ENCODE results near the gene NPC2.

The NPC2 gene

GRCh38 chr14:74517731-74518130 lies 24.6 kb upstream of the NPC2 start:
- peaks cover 19% of the 10 kb centered on the region for H3K4me1 ChIP-seq (ENCODE audit: control insufficient read depth, low read depth, low read length)
- H3K9ac ChIP-seq (ENCODE audit: low read length), result no peak overlapping the region
- H3K36me3 ChIP-seq (ENCODE audit: control insufficient read depth, low read depth, low read length), result no peaks in the 10 kb centered on the region
- H3K27ac ChIP-seq (ENCODE audit: low read length), result no peak overlapping the region
- no peak overlapping the region for H3K4me3 ChIP-seq (ENCODE audit: low read length)
- H3K27me3 ChIP-seq (ENCODE audit: control insufficient read depth, insufficient read depth, low read length), result no peaks in the 10 kb centered on the region
- H3K9me3 ChIP-seq (ENCODE audit: control insufficient read depth, low read depth, low read length), result no peaks in the 10 kb centered on the region

- no peaks in the 10 kb centered on the region for H3K9me3 ChIP-seq (ENCODE audit: control insufficient read depth, low read depth, low read length)
- no peaks in the 10 kb centered on the region for H3K36me3 ChIP-seq (ENCODE audit: control insufficient read depth, low read depth, low read length)
- peaks cover 19% of the 10 kb centered on the region for H3K4me1 ChIP-seq (ENCODE audit: control insufficient read depth, low read depth, low read length)
- no peak overlapping the region for H3K9ac ChIP-seq (ENCODE audit: low read length)
- H3K4me3 ChIP-seq (ENCODE audit: low read length), result no peak overlapping the region
- H3K27ac ChIP-seq (ENCODE audit: low read length), result no peak overlapping the region
- H3K27me3 ChIP-seq (ENCODE audit: control insufficient read depth, insufficient read depth, low read length), result no peaks in the 10 kb centered on the region
Observed at GRCh38 chr14:74516451-74517160, 23.5 kb upstream of the NPC2 start.

- H3K27me3 ChIP-seq (ENCODE audit: control insufficient read depth, insufficient read depth, low read length), result no peaks in the 10 kb centered on the region
- H3K36me3 ChIP-seq (ENCODE audit: control insufficient read depth, low read depth, low read length), result no peaks in the 10 kb centered on the region
- H3K27ac ChIP-seq (ENCODE audit: low read length), result no peak overlapping the region
- H3K4me3 ChIP-seq (ENCODE audit: low read length), result no peak overlapping the region
- peaks cover 22% of the 10 kb centered on the region for H3K4me1 ChIP-seq (ENCODE audit: control insufficient read depth, low read depth, low read length)
- H3K9me3 ChIP-seq (ENCODE audit: control insufficient read depth, low read depth, low read length), result no peaks in the 10 kb centered on the region
- no peak overlapping the region for H3K9ac ChIP-seq (ENCODE audit: low read length)
Observed at GRCh38 chr14:74515891-74516412, 22.8 kb upstream of the NPC2 start.

- H3K9ac ChIP-seq (ENCODE audit: low read length), result no peak overlapping the region
Observed at GRCh38 chr14:74514471-74514941, 21.4 kb upstream of the NPC2 start.

GRCh38 chr14:74511966-74512830 lies 19.1 kb upstream of the NPC2 start:
- Histone ChIP-seq H3K4me3 (ENCODE audit: low read length) (no peak overlapping the region), H3K4me1 (ENCODE audit: control insufficient read depth, low read depth, low read length) (peaks cover 39% of the 10 kb centered on the region), H3K27me3 (ENCODE audit: control insufficient read depth, insufficient read depth, low read length) (no peaks in the 10 kb centered on the region), H3K36me3 (ENCODE audit: control insufficient read depth, low read depth, low read length) (no peaks in the 10 kb centered on the region), H3K27ac (ENCODE audit: low read length) (no peak overlapping the region), H3K9ac (ENCODE audit: low read length) (no peak overlapping the region), H3K9me3 (ENCODE audit: control insufficient read depth, low read depth, low read length) (no peaks in the 10 kb centered on the region)

More at GRCh38 chr14:74514471-74514941, 21.4 kb upstream of the NPC2 start:
- peaks cover 31% of the 10 kb centered on the region for H3K4me1 ChIP-seq (ENCODE audit: control insufficient read depth, low read depth, low read length)
- H3K4me3 ChIP-seq (ENCODE audit: low read length), result no peak overlapping the region
- no peaks in the 10 kb centered on the region for H3K9me3 ChIP-seq (ENCODE audit: control insufficient read depth, low read depth, low read length)
- H3K27ac ChIP-seq (ENCODE audit: low read length), result no peak overlapping the region
- no peaks in the 10 kb centered on the region for H3K36me3 ChIP-seq (ENCODE audit: control insufficient read depth, low read depth, low read length)
- H3K27me3 ChIP-seq (ENCODE audit: control insufficient read depth, insufficient read depth, low read length), result no peaks in the 10 kb centered on the region

GRCh38 chr14:74510959-74511409 lies 17.9 kb upstream of the NPC2 start:
- no peak overlapping the region for H3K4me3 ChIP-seq (ENCODE audit: low read length)
- no peak overlapping the region for H3K27ac ChIP-seq (ENCODE audit: low read length)
- H3K9ac ChIP-seq (ENCODE audit: low read length), result no peak overlapping the region
- H3K27me3 ChIP-seq (ENCODE audit: control insufficient read depth, insufficient read depth, low read length), result no peaks in the 10 kb centered on the region
- no peaks in the 10 kb centered on the region for H3K9me3 ChIP-seq (ENCODE audit: control insufficient read depth, low read depth, low read length)
- no peaks in the 10 kb centered on the region for H3K36me3 ChIP-seq (ENCODE audit: control insufficient read depth, low read depth, low read length)
- H3K4me1 ChIP-seq (ENCODE audit: control insufficient read depth, low read depth, low read length), result peaks cover 32% of the 10 kb centered on the region

- H3K27me3 ChIP-seq (ENCODE audit: control insufficient read depth, insufficient read depth, low read length), result no peaks in the 10 kb centered on the region
- H3K9ac ChIP-seq (ENCODE audit: low read length), result no peak overlapping the region
- H3K9me3 ChIP-seq (ENCODE audit: control insufficient read depth, low read depth, low read length), result no peaks in the 10 kb centered on the region
- H3K4me1 ChIP-seq (ENCODE audit: control insufficient read depth, low read depth, low read length), result peaks cover 32% of the 10 kb centered on the region
- H3K36me3 ChIP-seq (ENCODE audit: control insufficient read depth, low read depth, low read length), result no peaks in the 10 kb centered on the region
- no peak overlapping the region for H3K27ac ChIP-seq (ENCODE audit: low read length)
- no peak overlapping the region for H3K4me3 ChIP-seq (ENCODE audit: low read length)
Observed at GRCh38 chr14:74510223-74510931, 17.3 kb upstream of the NPC2 start.

- peaks cover 29% of the 10 kb centered on the region for H3K4me1 ChIP-seq (ENCODE audit: control insufficient read depth, low read depth, low read length)
- H3K4me3 ChIP-seq (ENCODE audit: low read length), result no peak overlapping the region
- no peaks in the 10 kb centered on the region for H3K36me3 ChIP-seq (ENCODE audit: control insufficient read depth, low read depth, low read length)
- H3K27me3 ChIP-seq (ENCODE audit: control insufficient read depth, insufficient read depth, low read length), result no peaks in the 10 kb centered on the region
- no peak overlapping the region for H3K27ac ChIP-seq (ENCODE audit: low read length)
- H3K9ac ChIP-seq (ENCODE audit: low read length), result no peak overlapping the region
- H3K9me3 ChIP-seq (ENCODE audit: control insufficient read depth, low read depth, low read length), result no peaks in the 10 kb centered on the region
Observed at GRCh38 chr14:74509587-74510222, 16.6 kb upstream of the NPC2 start.

GRCh38 chr14:74508844-74509428 lies 15.8 kb upstream of the NPC2 start:
- Histone ChIP-seq H3K4me1 (ENCODE audit: control insufficient read depth, low read depth, low read length) (peaks cover 22% of the 10 kb centered on the region), H3K36me3 (ENCODE audit: control insufficient read depth, low read depth, low read length) (no peaks in the 10 kb centered on the region), H3K27me3 (ENCODE audit: control insufficient read depth, insufficient read depth, low read length) (no peaks in the 10 kb centered on the region), H3K27ac (ENCODE audit: low read length) (no peak overlapping the region), H3K9ac (ENCODE audit: low read length) (no peak overlapping the region), H3K4me3 (ENCODE audit: low read length) (no peak overlapping the region), H3K9me3 (ENCODE audit: control insufficient read depth, low read depth, low read length) (no peaks in the 10 kb centered on the region)

GRCh38 chr14:74508292-74508731 lies 15.2 kb upstream of the NPC2 start:
- H3K4me3 ChIP-seq (ENCODE audit: low read length), result no peak overlapping the region
- H3K27ac ChIP-seq (ENCODE audit: low read length), result no peak overlapping the region
- H3K27me3 ChIP-seq (ENCODE audit: control insufficient read depth, insufficient read depth, low read length), result no peaks in the 10 kb centered on the region
- H3K9ac ChIP-seq (ENCODE audit: low read length), result no peak overlapping the region
- peaks cover 20% of the 10 kb centered on the region for H3K4me1 ChIP-seq (ENCODE audit: control insufficient read depth, low read depth, low read length)
- H3K36me3 ChIP-seq (ENCODE audit: control insufficient read depth, low read depth, low read length), result no peaks in the 10 kb centered on the region
- no peaks in the 10 kb centered on the region for H3K9me3 ChIP-seq (ENCODE audit: control insufficient read depth, low read depth, low read length)

All from iPS-18a (cell line).